HFFc6 (cell line): ENCODE measurements around the gene SIX5. TPM values are rescaled to one million over a fixed set of nuclear protein-coding genes. Genes with fewer than 3 reads are reported as not detected.
"Not testable (repeated sequence)": the region's sequence is repeated elsewhere in the genome, so short reads cannot be mapped to it uniquely, and the experiment has no call there.

Source experiments
- DNase-seq: peaks from one replicate; pipeline ENCODE4 v3.0.0-alpha.2; 2018
- H3K27ac Mint-ChIP-seq: 2 replicates; pipeline ENCODE4 v1.8.0; 2020; ENCODE audit warnings: mild to moderate bottlenecking, mixed read lengths
- H3K27me3 Mint-ChIP-seq: 2 replicates; pipeline ENCODE4 v1.8.0; 2021; ENCODE audit warnings: mild to moderate bottlenecking, moderate library complexity, mixed read lengths; ENCODE audit not compliant: insufficient read depth
- H3K36me3 Mint-ChIP-seq: 2 replicates; pipeline ENCODE4 v1.8.0; 2021; ENCODE audit warnings: low read depth, mixed read lengths
- H3K4me1 Mint-ChIP-seq: 2 replicates; pipeline ENCODE4 v1.8.0; 2020; ENCODE audit warnings: low read depth, mixed read lengths
- H3K4me3 Mint-ChIP-seq: 2 replicates; pipeline ENCODE4 v1.8.0; 2020; ENCODE audit warnings: mild to moderate bottlenecking, moderate library complexity, mixed read lengths
- H3K9me3 Mint-ChIP-seq: 2 replicates; pipeline ENCODE4 v1.8.0; 2020; ENCODE audit warnings: mild to moderate bottlenecking, mixed read lengths
- total RNA-seq, 6 experiments: library from RNA; stranded (reverse); fragmentation: NEBNext Ultra II Directional; extraction: Animal tissue kit (Norgen Biotek cat#: 25700); gene quantifications; 2 replicates in 1 of 6; 3 replicates in 5 of 6; pipeline ENCODE4 v1.2.3, GENCODE V29; 2021
- TF ChIP-seq, protein P1 (sequence below): fragments of 200-600 bp; sonication (generic); IDR thresholded peaks from 2 replicates; pipeline ENCODE4 v1.5.0; 2021; ENCODE audit warnings: antibody characterized with exemption, mild to moderate bottlenecking

Gene SIX5
- total RNA-seq, 6 experiments from 2014 or later = 14.0 to 15.1 (median 14.4) TPM

DNA sequence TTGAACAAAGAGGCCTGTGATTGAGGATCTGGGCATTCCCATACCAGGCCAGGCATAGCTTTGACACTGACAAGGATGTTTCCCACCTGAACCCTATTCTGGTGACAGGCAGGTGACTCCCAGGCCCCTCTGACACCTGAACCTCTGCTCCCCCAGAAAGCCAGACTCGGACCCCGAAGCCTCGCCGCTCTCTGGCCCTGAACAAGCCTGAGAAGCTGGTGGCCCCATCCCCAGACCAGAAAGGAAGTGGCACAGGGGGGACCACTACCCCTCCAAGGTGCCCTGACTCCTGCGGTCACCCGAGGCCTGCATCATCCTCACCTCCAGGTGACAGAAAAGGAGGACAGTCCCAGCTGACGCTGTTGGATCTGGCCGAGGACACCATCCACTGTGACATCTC is 14.7 kb downstream of the SIX5 start:
- Mint-ChIP-seq H3K4me3 (no peak overlapping the region), H3K27ac (no peak overlapping the region), H3K27me3 (peaks cover 10% of the 10 kb centered on the region), H3K9me3 (no peaks in the 10 kb centered on the region), H3K36me3 (no peaks in the 10 kb centered on the region), H3K4me1 (no peaks in the 10 kb centered on the region; the same call in 1 of the 2 replicates)
- TF ChIP-seq, protein P1, sequence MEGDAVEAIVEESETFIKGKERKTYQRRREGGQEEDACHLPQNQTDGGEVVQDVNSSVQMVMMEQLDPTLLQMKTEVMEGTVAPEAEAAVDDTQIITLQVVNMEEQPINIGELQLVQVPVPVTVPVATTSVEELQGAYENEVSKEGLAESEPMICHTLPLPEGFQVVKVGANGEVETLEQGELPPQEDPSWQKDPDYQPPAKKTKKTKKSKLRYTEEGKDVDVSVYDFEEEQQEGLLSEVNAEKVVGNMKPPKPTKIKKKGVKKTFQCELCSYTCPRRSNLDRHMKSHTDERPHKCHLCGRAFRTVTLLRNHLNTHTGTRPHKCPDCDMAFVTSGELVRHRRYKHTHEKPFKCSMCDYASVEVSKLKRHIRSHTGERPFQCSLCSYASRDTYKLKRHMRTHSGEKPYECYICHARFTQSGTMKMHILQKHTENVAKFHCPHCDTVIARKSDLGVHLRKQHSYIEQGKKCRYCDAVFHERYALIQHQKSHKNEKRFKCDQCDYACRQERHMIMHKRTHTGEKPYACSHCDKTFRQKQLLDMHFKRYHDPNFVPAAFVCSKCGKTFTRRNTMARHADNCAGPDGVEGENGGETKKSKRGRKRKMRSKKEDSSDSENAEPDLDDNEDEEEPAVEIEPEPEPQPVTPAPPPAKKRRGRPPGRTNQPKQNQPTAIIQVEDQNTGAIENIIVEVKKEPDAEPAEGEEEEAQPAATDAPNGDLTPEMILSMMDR = no peak
- no peak for DNase-seq

DNA sequence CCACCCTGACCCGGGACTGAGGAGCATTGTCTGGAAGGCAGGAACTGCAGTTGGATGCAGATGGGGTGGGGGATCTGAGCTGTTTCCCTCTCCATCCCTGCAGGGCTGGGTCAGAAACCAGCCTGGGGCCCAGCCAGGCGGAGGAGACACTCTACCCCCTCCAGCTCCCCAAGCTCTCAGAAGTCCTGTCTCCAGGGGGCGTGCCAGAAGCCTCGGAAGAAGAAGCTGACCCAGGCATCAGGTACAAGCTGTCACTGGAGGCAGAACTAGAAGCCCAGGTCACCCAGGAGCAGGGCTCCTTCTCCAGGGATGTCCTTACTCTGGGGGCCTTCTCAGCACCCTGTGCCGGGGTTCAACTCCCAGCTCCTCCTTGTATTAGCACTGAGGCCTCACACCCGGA is 15.5 kb downstream of the SIX5 start:
- Mint-ChIP-seq H3K4me1 (no peaks in the 10 kb centered on the region; the same call in 1 of the 2 replicates), H3K36me3 (no peaks in the 10 kb centered on the region), H3K9me3 (no peaks in the 10 kb centered on the region), H3K27me3 (peaks cover 5% of the 10 kb centered on the region), H3K27ac (no peak overlapping the region), H3K4me3 (no peak overlapping the region)
- TF ChIP-seq, protein P1 = peak; percentile 18; the same call in 1 of the 2 replicates
- DNase-seq = no peak

- H3K9me3 Mint-ChIP-seq = no peaks in the 10 kb centered on the region
- TF ChIP-seq, protein P1 = no peak
- peaks cover 1% of the 10 kb centered on the region; the same call in 1 of the 2 replicates for H3K27me3 Mint-ChIP-seq
- no peak for DNase-seq
- H3K4me3 Mint-ChIP-seq = no peak overlapping the region
- no peak overlapping the region for H3K27ac Mint-ChIP-seq
- no peaks in the 10 kb centered on the region; the same call in none of the 2 replicates for H3K4me1 Mint-ChIP-seq
- H3K36me3 Mint-ChIP-seq = no peaks in the 10 kb centered on the region
Measured at GRCh38 chr19:45752639-45753038, 16.4 kb downstream of the SIX5 start.

DNA sequence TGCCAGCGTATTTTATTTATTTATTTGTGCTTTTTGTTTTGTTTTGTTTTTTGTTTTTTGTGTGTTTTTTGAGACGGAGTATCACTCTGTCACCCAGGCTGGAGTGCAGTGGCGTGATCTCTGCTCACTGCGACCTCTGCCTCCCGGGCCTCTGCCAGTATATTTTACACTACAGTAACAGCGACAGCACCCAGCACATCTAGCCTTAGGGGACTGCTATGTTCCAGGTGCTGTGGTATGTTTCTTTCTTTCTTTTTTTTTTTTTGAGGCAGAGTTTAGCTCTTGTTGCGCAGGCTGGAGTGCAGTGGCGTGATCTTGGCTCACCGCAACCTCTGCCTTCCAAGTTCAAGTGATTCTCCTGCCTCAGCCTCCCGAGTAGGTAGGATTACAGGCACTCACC is 17.6 kb downstream of the SIX5 start:
- not testable (repeated sequence) for H3K9me3 Mint-ChIP-seq, H3K4me3 Mint-ChIP-seq, H3K27ac Mint-ChIP-seq, DNase-seq, H3K36me3 Mint-ChIP-seq, H3K27me3 Mint-ChIP-seq
- H3K4me1 Mint-ChIP-seq = peaks cover 12% of the 10 kb centered on the region

DNA sequence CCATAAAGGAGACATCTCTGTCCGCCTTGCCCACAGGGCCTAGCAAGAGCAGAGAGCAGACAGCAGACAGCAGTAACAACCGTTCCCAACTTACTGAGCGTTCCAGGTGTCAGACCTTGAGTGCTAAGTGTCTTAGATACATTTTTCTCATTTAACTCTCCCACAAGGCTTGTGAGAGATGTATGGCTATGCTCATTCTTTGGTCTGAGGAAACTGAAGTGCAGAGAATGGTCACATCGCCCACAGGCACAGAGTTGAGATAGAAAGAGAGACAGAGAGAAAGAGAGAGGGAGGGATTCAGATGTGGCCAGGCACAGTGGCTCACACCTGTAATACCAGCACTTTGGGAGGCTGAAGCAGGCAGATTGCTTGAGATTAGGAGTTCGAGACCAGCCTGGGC is 21.5 kb downstream of the SIX5 start:
- TF ChIP-seq, protein P1 = no peak
- Mint-ChIP-seq H3K27ac (no peak overlapping the region), H3K9me3 (no peaks in the 10 kb centered on the region), H3K27me3 (peaks cover 8% of the 10 kb centered on the region), H3K36me3 (no peaks in the 10 kb centered on the region), H3K4me3 (no peak overlapping the region), H3K4me1 (peaks cover 12% of the 10 kb centered on the region)
- DNase-seq = no peak

DNA sequence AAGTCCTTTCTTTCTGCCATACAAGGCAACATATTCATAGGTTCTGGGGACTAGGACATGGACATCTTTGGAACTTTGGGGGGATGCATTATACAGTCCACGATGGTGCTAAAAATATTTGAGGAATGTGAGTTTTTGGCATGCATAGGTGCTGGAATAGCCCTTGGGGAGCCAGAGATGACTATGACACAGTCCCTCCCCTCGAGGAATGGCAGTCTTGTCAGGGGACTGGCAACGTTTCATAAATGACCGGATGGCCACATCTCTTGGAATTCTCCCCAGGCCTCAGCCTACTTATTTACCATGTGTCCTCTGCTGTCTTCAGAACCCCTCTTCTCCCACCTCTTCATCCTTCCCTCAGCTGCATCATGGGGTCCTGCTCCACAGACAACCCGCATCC is 22.2 kb downstream of the SIX5 start:
- TF ChIP-seq, protein P1 = no peak
- H3K4me3 Mint-ChIP-seq = no peak overlapping the region
- no peak overlapping the region for H3K27ac Mint-ChIP-seq
- DNase-seq = no peak
- peaks cover 13% of the 10 kb centered on the region for H3K27me3 Mint-ChIP-seq
- peaks cover 12% of the 10 kb centered on the region for H3K4me1 Mint-ChIP-seq
- H3K9me3 Mint-ChIP-seq = no peaks in the 10 kb centered on the region
- H3K36me3 Mint-ChIP-seq = no peaks in the 10 kb centered on the region
